ENCODE measurements around the gene SEMA4D. TPM values are rescaled to one million over a fixed set of nuclear protein-coding genes. Genes with fewer than 3 reads are reported as not detected.

Gene SEMA4D
- total and polyA plus RNA-seq, 2 of the 13 experiments (the other 11 are each of a cell fraction or from before 2014, with no cell fraction given) = 0.13 to 0.16 TPM

DNA sequence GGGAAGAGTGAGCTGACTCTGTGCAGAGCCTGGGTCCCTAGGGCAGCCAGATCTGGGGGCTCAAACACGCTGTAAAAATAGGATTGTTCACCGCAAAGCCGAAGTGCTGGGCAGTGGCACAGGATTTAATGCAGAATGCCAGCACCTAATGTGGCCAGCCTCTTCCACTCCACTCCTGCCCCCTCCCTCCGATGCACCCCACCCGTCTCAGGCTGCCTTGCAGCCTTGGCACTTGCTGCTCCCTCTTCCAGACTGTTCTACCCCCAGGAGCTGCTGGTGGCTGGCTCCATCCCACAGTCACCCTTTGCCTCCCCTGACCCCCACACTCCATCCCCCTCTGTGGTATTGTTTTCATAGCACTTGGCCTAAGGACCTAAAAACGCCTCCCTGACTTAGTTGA lies 86.2 kb downstream of the SEMA4D start:
- 52% methylated on average over 6 of the region's 6 CpGs for WGBS (ENCODE audit: low lambda C conversion rate)
- no peak overlapping the region for H3K27ac ChIP-seq (ENCODE audit: extremely low read length, insufficient read depth, low read length)
- H3K4me3 ChIP-seq (replicated peaks in 1 of 3; ENCODE audit: insufficient read depth in 1 of 3, low read depth in 2 of 3, low read length in 3 of 3) = no peak overlapping the region
- no peaks in the 10 kb centered on the region for H3K4me1 ChIP-seq (ENCODE audit: insufficient read depth, low read length)
- ATAC-seq (no peak), DNase-seq (ENCODE audit: low spot score) (no peak), FAIRE-seq (no peak)
- H3K79me2 ChIP-seq (ENCODE audit: insufficient read depth, low read length) = no peaks in the 10 kb centered on the region
- H3K27me3 ChIP-seq (ENCODE audit: control insufficient read depth in 1 of 2, insufficient read depth in 2 of 2, low read length in 2 of 2) = no peaks in the 10 kb centered on the region
- intact Hi-C loops (cut with micrococcal nuclease; ENCODE audit: unreplicated experiment) (no loop called here), in situ Hi-C loops (cut with HindIII; ENCODE audit: extremely low pct_ligation_motif_present, low pct_unique_long_range_greater_than_20kb) (no loop called here)
- H4K20me1 ChIP-seq (ENCODE audit: insufficient read depth, low read length) = no peaks in the 10 kb centered on the region
- ChIA-PET CTCF (ENCODE audit: low intra/inter-chr PET ratio, low total read pairs) (no interaction called here), POLR2A (no interaction called here)
- no peak overlapping the region for H3K9ac ChIP-seq (ENCODE audit: insufficient read depth, low read depth, low read length)
- no peaks in the 10 kb centered on the region for H3K36me3 ChIP-seq (replicated peaks in 1 of 2; ENCODE audit: control insufficient read depth in 1 of 2, insufficient read depth in 2 of 2, low read length in 2 of 2)
- BruUV-seq (replicated peaks) = no TSS peak
- no peak overlapping the region for H3K4me2 ChIP-seq (ENCODE audit: low read depth, low read length)
- H3K9me3 ChIP-seq (ENCODE audit: low read length) = no peaks in the 10 kb centered on the region
- H2AFZ ChIP-seq (ENCODE audit: low read length) = no peak overlapping the region
- no peak for TF ChIP-seq SIX1 (CRISPR knock-in tag; IDR thresholded peaks at IDR 0.05; ENCODE audit: borderline replicate concordance)
- no peak for TF ChIP-seq ZNF451 (CRISPR knock-in tag; IDR thresholded peaks at IDR 0.05)
- TF ChIP-seq, protein P1, sequence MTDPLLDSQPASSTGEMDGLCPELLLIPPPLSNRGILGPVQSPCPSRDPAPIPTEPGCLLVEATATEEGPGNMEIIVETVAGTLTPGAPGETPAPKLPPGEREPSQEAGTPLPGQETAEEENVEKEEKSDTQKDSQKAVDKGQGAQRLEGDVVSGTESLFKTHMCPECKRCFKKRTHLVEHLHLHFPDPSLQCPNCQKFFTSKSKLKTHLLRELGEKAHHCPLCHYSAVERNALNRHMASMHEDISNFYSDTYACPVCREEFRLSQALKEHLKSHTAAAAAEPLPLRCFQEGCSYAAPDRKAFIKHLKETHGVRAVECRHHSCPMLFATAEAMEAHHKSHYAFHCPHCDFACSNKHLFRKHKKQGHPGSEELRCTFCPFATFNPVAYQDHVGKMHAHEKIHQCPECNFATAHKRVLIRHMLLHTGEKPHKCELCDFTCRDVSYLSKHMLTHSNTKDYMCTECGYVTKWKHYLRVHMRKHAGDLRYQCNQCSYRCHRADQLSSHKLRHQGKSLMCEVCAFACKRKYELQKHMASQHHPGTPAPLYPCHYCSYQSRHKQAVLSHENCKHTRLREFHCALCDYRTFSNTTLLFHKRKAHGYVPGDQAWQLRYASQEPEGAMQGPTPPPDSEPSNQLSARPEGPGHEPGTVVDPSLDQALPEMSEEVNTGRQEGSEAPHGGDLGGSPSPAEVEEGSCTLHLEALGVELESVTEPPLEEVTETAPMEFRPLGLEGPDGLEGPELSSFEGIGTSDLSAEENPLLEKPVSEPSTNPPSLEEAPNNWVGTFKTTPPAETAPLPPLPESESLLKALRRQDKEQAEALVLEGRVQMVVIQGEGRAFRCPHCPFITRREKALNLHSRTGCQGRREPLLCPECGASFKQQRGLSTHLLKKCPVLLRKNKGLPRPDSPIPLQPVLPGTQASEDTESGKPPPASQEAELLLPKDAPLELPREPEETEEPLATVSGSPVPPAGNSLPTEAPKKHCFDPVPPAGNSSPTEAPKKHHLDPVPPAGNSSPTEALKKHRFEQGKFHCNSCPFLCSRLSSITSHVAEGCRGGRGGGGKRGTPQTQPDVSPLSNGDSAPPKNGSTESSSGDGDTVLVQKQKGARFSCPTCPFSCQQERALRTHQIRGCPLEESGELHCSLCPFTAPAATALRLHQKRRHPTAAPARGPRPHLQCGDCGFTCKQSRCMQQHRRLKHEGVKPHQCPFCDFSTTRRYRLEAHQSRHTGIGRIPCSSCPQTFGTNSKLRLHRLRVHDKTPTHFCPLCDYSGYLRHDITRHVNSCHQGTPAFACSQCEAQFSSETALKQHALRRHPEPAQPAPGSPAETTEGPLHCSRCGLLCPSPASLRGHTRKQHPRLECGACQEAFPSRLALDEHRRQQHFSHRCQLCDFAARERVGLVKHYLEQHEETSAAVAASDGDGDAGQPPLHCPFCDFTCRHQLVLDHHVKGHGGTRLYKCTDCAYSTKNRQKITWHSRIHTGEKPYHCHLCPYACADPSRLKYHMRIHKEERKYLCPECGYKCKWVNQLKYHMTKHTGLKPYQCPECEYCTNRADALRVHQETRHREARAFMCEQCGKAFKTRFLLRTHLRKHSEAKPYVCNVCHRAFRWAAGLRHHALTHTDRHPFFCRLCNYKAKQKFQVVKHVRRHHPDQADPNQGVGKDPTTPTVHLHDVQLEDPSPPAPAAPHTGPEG (CRISPR knock-in tag; IDR thresholded peaks at IDR 0.05) = no peak
- TF ChIP-seq RFXAP (CRISPR knock-in tag; IDR thresholded peaks at IDR 0.05; ENCODE audit: borderline replicate concordance) = no peak
- TF ChIP-seq, protein P2, sequence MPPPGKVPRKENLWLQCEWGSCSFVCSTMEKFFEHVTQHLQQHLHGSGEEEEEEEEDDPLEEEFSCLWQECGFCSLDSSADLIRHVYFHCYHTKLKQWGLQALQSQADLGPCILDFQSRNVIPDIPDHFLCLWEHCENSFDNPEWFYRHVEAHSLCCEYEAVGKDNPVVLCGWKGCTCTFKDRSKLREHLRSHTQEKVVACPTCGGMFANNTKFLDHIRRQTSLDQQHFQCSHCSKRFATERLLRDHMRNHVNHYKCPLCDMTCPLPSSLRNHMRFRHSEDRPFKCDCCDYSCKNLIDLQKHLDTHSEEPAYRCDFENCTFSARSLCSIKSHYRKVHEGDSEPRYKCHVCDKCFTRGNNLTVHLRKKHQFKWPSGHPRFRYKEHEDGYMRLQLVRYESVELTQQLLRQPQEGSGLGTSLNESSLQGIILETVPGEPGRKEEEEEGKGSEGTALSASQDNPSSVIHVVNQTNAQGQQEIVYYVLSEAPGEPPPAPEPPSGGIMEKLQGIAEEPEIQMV (CRISPR knock-in tag; IDR thresholded peaks at IDR 0.05; ENCODE audit: low read depth) = no peak
- no peak for TF ChIP-seq ZBTB3 (CRISPR knock-in tag; IDR thresholded peaks at IDR 0.05; ENCODE audit: borderline replicate concordance, low read depth)
- no peak for TF ChIP-seq ZBTB20 (CRISPR knock-in tag; IDR thresholded peaks at IDR 0.05; ENCODE audit: borderline replicate concordance, low read depth)
- TF ChIP-seq, protein P3, sequence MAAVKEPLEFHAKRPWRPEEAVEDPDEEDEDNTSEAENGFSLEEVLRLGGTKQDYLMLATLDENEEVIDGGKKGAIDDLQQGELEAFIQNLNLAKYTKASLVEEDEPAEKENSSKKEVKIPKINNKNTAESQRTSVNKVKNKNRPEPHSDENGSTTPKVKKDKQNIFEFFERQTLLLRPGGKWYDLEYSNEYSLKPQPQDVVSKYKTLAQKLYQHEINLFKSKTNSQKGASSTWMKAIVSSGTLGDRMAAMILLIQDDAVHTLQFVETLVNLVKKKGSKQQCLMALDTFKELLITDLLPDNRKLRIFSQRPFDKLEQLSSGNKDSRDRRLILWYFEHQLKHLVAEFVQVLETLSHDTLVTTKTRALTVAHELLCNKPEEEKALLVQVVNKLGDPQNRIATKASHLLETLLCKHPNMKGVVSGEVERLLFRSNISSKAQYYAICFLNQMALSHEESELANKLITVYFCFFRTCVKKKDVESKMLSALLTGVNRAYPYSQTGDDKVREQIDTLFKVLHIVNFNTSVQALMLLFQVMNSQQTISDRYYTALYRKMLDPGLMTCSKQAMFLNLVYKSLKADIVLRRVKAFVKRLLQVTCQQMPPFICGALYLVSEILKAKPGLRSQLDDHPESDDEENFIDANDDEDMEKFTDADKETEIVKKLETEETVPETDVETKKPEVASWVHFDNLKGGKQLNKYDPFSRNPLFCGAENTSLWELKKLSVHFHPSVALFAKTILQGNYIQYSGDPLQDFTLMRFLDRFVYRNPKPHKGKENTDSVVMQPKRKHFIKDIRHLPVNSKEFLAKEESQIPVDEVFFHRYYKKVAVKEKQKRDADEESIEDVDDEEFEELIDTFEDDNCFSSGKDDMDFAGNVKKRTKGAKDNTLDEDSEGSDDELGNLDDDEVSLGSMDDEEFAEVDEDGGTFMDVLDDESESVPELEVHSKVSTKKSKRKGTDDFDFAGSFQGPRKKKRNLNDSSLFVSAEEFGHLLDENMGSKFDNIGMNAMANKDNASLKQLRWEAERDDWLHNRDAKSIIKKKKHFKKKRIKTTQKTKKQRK (IDR thresholded peaks at IDR 0.05; ENCODE audit: low read length) = no peak
- no peak for TF ChIP-seq ZNF570 (CRISPR knock-in tag; IDR thresholded peaks at IDR 0.05; ENCODE audit: borderline replicate concordance)
- TF ChIP-seq POGZ (CRISPR knock-in tag; IDR thresholded peaks at IDR 0.05) = no peak
- TF ChIP-seq ZMAT3 (CRISPR knock-in tag; conservative IDR thresholded peaks at IDR 0.05) = no peak
- TF ChIP-seq, protein P4, sequence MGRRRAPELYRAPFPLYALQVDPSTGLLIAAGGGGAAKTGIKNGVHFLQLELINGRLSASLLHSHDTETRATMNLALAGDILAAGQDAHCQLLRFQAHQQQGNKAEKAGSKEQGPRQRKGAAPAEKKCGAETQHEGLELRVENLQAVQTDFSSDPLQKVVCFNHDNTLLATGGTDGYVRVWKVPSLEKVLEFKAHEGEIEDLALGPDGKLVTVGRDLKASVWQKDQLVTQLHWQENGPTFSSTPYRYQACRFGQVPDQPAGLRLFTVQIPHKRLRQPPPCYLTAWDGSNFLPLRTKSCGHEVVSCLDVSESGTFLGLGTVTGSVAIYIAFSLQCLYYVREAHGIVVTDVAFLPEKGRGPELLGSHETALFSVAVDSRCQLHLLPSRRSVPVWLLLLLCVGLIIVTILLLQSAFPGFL (CRISPR knock-in tag; IDR thresholded peaks at IDR 0.05) = no peak
- TF ChIP-seq ZBTB7A (CRISPR knock-in tag; IDR thresholded peaks at IDR 0.05) = no peak
- no peak for TF ChIP-seq CBX1 (IDR thresholded peaks at IDR 0.05; ENCODE audit: low read depth)
